GM18951 (cell line): ENCODE results near the gene HLF.

ENCODE experiments used
- POLR2A ChIP-seq: IDR thresholded peaks from 4 replicates; pipeline ENCODE4 v1.6.1; 2011; ENCODE audit warnings: mild to moderate bottlenecking; ENCODE audit not compliant: insufficient read length, insufficient read depth; ENCODE audit errors: extremely low read depth
- in situ Hi-C: fragments of 300-500 bp; cut with MboI; formaldehyde crosslinking; loops from one replicate; pipeline ENCODE4 v1.12.0; 2022; ENCODE audit warnings: low sequenced_read_pairs, mixed read lengths, inconsistent platforms; ENCODE audit not compliant: unreplicated experiment

HLF gene

GRCh38 chr17:55348749-55349354 is 84.1 kb downstream of the HLF start:
- in situ Hi-C loops, result no loop called here
- no peak for TF ChIP-seq POLR2A

- TF ChIP-seq POLR2A, result no peak
- in situ Hi-C loops, result no loop called here
Observed at GRCh38 chr17:55350825-55351205, 86.1 kb downstream of the HLF start.

- in situ Hi-C loops, result no loop called here
- no peak for TF ChIP-seq POLR2A
Observed at GRCh38 chr17:55351226-55351625, 86.5 kb downstream of the HLF start.

- in situ Hi-C loops, result no loop called here
- no peak for TF ChIP-seq POLR2A
Observed at GRCh38 chr17:55354010-55354409, 89.2 kb downstream of the HLF start.

GRCh38 chr17:55354941-55355340 is 90.2 kb downstream of the HLF start:
- no peak for TF ChIP-seq POLR2A
- in situ Hi-C loops, result no loop called here

- no peak for TF ChIP-seq POLR2A
- in situ Hi-C loops, result no loop called here
Observed at GRCh38 chr17:55356434-55357328, 91.9 kb downstream of the HLF start.

GRCh38 chr17:55360971-55361370 is 96.2 kb downstream of the HLF start:
- no peak for TF ChIP-seq POLR2A
- in situ Hi-C loops, result no loop called here

GRCh38 chr17:55363033-55363432 is 98.3 kb downstream of the HLF start:
- in situ Hi-C loops, result no loop called here
- TF ChIP-seq POLR2A, result no peak

- in situ Hi-C loops, result no loop called here
Observed at GRCh38 chr17:55366020-55366481, 101.3 kb downstream of the HLF start.

GRCh38 chr17:55368706-55369105 is 103.9 kb downstream of the HLF start:
- TF ChIP-seq POLR2A, result no peak
- in situ Hi-C loops, result no loop called here

More at GRCh38 chr17:55366020-55366481, 101.3 kb downstream of the HLF start:
- TF ChIP-seq POLR2A, result no peak
